Activated gamma-delta T cell treated with Interleukin-2 at 50 U/mL for 16 hours (primary cell): ENCODE results near the gene PRRC2C.
A peak's percentile ranks its signal among the peaks of the same experiment; 100 is the strongest.
"Not testable (repeated sequence)": the region's sequence is repeated elsewhere in the genome, so short reads cannot be mapped to it uniquely, and the experiment has no call there.

Source experiments
- DNase-seq: peaks from one replicate; pipeline ENCODE4 v3.0.0-alpha.2; 2020

Gene PRRC2C

DNA sequence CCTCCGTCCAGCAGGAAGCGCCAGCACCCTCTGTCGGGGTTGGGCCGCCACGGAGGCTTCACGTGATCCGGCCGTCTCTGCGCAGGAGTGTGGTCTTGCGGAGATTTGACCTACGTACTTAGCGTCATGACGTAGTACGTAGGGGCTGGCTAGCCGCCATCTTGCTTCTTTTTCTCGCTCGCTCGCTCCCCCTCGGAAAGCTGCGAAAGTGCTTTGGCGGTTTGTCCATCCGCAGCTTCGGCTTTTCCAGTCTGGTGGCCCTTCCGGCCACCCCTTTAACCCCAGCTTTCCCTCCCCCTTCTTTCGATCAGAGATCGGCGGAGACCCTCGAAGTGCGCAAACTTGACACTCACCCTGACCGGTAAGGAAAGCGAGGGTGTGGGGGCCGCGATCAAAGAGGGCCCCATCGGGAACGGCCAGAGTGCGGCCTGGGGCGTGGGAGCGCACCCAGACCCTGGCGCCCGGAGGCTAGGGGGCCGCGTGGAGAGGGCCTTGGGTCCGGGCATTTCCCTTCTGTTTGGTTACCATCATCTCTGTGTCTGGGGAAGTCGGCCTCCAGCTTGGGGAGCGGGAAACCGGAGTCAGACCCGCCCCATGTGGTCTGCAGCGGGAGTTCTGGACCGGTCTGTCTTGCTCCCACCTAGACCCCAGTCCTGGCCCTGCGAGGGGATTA is at the start of gene PRRC2C:
Gene PRRC2C, plus strand, starts transcription at position 156 of the 673 bp plus-strand sequence. CDS start 26,559 bp downstream, outside the sequence.
- peak; percentile 93 for DNase-seq

DNA sequence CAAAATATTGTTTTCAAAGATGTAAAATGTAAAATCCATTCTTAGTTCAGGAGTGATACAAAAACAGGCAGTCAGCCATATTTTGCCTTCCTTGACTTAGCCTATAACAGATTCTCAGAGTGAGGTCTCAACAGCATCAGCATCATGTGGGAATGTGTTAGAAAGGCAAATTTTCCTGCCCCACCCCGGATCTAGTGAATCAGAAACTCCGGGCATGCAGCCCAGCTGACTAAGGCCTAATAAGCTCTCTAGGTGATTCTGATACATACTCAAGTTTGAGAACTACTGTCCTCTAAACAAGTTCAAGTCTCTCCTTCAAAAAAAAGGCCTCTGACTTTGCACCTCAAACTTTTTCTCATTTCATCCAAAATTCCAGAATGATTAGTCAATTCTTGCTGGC is 46.9 kb upstream of the PRRC2C start:
- no peak for DNase-seq

DNA sequence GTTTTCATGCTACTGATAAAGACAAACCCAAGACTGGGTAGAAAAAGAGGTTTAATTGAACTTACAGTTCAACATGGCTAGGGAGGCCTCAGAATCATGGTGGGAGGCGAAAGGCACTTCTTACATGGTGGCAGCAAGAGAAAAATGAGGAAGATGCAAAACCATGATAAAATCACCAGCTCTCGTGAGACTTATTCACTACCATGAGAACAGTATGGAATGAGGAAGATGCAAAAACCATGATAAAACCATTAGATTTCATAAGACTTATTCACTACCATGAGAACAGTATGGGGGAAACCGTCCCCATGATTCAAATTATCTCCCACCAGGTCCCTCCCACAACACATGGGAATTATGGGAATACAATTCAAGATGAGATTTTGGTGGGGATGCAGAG is 45.1 kb upstream of the PRRC2C start:
- DNase-seq, result not testable (repeated sequence)

DNA sequence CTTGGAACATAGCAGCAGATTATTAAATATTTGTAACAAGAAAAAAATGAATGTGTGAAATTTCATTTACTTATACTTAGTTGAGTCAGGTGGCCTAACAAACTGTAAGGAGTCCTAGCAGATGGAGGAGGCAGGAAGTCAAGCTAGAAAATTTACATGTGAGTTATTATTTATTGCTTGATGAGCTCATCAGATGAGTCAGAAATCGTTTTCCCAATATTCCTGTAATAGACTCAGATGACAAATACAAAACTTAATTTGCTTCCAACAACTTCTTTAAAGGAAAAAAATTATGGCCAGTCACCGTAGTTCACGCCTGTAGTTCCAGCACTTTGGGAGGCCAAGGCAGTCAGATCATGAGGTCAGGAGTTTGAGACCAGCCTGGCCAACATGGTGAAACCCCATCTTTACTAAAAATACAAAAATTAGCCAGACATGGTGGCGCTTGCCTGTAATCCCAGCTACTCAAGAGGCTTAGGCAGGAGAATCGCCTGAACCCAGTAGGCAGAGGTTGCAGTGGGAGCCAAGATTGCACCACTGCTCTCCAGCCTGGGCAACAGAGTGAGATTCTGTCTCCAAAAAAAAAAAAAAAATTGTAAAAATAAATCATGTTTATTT is 43.9 kb upstream of the PRRC2C start:
- DNase-seq, result not testable (repeated sequence)

DNA sequence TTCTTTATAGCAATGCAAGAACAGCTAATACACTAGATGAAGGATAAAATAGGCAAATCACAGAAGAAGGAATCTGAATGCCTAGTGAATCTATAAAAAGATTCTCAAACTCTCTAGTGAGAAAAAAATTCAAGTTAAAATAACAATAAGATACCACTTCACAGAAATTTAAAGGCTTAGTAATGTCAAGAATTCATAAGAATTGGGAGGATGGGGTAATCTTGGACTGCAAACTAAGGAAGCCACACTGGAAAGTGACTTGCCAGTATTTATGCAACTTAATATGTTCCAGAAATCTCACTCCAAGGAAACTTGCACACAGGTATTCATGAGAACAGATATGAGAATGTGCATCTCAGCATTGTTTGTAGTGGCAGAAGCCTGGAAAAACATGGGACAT is 38.9 kb upstream of the PRRC2C start:
- DNase-seq, result no peak

DNA sequence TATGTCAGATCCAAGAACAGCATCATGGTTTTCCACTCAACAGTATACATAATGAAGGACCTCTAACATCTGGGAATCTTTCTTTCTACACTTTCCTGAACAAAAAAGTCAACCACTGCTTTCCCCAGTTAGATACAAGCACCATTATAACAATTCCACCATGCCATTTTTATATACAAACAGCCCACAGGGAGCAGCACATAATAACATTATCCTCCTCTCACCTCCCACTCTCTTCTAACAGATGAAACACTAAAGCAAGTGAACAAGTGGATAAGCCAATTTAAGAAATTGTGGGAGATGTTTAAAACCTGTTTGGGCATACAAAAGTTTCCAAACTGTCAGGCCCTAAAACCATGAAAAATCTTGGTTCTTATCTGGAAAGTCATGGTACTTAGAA is 29.4 kb upstream of the PRRC2C start:
- DNase-seq, result no peak

DNA sequence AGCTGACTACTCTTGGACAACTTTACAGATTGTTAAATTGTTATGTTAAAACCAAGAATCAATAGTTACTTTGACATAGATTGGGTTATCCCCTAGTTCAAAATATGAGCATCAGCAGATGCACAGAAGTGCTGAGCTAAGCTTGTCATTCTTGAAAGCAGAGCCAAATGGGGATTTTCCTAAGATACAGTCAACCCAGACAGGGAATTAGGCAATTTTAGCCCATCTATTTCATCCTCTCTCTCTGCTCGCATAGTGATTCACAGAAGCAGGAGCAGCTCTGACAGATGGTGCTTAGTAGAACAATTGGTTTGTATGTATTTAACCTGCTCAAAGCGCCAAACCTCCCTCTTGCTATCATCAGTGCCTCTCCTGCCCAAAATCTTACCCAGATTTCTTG is 27.9 kb upstream of the PRRC2C start:
- DNase-seq, result no peak

DNA sequence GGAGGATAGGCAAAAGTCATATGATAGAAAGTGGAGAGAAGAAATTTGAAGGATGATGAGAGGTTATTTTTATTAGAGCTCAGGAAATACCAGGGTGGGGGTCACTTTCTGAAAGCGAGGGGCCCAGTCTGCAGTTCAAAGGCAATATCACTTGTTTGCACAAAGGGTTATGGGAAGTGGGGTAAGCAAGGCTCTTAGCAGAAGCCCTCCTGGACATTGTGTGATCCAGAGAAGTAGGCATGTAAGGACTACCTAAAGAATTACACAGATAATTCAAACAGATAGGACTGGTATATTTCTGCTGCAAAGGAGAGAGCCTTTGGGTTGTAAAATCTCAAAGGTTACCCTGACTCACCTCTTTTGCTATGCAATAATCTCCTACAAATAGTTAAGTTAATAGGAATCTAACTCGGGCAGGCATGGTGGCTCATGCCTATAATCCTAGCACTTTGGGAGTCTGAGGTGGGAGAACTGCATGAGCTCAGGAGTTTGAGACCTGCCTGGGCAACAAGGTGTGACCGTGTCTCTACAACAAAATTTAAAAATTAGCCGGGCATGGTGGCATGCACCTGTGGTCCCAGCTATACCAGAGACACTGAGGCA is 25.2 kb upstream of the PRRC2C start:
- no peak for DNase-seq

DNA sequence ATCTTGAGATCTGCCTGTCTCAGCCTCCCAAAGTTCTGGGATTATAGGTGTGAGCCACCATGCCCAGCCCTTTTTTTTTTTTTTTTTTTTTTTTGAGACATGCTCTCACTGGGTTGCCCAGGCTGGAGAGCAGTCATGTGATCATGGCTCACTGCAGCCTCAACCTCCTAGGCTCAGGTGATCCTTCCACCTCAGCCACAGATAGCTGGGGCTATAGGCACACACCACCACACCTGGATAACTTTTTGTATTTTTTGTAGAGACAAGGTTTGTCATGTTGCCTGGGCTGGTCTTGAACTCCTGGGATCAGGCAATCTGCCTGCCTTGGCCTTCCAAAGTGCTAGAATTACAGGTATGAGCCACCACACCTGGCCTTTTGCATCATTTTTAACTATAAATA is 17.7 kb upstream of the PRRC2C start:
- DNase-seq, result no peak

DNA sequence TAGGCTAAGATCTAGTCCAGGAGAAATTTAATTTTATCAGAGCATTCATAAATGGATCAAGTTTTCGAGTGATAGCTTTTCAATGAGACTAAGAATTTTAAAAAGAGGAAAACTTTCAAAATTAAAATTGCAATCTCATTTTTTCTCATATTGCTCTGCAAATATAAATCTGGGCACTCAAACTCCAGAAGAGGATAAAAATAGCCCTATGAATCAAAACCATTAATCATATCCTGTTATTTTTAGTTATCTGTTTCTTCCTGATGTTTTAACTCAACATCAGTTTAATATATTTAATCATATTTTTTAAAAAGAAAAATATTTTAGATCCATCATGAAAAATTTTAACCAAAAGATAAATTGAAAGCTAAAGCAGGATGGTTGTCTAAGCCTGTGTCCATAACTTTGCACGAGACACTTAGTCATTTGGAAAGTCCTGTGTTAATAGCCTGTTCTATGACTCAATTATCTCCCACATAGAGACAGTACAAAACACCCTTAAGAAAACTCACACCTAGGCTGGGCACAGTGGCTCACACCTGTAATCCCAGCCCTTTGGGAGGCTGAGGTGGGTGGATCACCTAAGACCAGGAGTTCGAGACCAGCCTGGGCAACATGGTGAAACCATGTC is 17.1 kb upstream of the PRRC2C start:
- no peak for DNase-seq

DNA sequence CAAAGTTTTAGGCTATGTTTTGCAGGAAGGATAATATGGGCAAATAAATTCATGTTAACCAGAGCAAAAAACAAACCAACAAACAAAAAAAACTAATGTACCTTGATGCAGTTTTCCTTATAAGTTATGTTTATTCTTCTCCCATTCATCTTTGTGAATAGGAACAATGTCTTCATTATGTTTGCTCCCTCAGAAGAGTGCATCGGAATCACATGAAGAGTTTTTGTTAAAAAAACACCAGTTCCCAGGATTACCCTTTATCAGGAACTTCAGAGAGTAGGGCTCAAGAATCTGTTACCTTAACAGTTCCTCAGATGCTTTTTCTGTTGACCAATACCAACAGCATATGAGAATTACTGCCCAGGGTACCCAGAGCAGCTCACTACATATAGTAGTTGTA is 14.6 kb upstream of the PRRC2C start:
- DNase-seq, result no peak

DNA sequence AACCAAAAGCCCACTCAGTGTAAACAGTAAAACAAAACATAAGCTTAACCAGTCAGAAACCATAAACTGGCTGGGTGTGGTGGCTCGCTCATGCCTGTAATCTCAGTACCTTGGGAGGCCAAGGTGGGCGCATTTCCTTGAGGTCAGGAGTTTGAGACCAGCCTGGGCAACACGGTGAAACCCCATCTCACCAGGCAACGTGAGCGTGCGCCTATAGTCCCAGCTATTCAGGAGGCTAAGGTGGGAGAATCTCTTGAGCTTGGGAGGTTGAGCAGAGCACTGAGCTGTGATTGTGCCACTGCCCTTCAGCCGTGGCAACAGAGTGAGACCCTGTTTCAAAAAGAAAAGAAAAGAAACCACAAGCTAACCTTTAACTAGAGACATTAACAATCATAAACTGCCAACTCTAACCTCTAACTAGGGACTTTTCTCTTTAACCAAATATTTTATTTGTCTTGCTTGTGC is 13.1 kb upstream of the PRRC2C start:
- DNase-seq, result no peak

DNA sequence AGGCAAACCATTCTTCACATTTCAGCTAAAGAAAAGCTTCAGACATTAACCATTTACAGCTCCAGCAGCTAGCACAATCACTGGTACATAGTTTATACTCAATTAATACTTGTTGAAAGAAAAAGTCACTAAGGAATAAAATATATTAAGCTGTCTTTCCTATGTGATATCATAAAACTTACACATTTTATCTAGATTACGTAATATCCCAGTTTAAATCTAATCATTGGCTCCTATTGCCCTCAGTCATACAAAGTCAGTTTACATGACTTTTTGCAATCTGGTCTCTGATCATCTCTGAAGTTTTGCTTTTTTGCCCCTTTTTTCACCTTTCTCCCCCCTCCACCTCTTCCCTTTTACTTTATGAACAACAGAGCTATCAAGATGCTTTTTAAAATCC is 8.5 kb upstream of the PRRC2C start:
- no peak for DNase-seq

DNA sequence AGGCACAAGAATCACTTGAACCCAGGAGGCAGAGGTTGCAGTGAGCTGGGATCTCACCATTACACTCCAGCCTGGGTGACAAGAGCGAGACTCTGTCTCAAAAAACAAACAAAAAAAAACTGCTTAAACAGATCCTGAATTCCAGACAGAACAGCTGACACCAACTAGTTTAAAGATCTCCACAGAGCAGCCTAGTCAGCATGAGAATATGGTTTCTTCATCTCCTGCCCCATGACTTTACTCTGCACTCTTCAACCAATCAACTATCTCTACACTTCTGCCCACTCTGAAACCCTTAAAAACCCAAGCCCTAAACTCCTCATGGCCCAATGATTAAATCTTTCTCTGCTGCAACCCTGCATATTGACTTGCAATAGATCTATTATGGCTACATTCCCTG is 7.5 kb upstream of the PRRC2C start:
- DNase-seq, result no peak

DNA sequence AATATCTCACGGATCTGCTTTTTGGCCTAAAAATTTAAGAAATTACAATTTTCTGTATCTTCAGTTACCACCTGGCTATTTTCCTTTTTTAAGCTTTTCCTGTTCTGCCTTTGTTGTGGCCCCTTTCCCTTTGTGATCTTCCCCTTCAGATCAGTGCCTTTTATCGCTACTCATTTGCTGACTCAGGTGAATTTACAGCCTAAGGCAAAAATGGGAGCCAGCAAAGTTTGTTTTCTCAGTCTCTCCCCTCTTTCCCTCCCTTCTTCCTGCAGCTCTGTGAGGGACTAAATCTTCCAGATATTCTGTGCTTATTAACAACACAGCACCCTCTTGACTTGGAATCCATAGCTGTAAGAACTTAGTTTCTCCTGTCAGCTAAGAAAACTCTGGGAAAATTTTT is 5.3 kb upstream of the PRRC2C start:
- no peak for DNase-seq

DNA sequence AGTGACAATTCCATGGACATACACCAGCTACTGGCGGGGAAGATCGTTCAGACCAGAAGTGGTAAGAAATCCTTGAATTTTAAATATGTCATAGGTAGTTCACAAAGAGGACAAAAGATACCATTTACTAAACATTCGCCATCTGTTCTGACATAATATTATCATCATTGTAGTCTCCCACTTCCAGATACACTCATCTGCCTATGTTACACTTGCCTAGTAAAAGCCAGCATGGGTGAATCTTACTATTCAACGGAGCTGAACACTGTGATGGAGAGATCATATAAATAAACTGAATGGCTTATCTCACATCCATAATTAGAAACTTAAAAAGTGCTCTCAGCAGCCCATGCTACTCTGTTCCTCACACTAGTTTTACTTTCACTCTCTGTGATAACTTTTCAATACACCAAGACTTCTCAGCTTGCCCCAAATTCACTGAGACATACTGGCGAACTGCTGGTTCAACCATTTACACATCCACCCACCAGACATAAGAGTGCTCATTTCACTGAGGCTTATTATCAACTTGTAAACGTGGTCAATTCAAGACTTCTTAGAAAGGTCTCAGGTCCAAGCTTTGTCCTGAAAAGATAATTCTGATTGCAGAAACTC is 463 bp upstream of the PRRC2C start:
- no peak for DNase-seq

DNA sequence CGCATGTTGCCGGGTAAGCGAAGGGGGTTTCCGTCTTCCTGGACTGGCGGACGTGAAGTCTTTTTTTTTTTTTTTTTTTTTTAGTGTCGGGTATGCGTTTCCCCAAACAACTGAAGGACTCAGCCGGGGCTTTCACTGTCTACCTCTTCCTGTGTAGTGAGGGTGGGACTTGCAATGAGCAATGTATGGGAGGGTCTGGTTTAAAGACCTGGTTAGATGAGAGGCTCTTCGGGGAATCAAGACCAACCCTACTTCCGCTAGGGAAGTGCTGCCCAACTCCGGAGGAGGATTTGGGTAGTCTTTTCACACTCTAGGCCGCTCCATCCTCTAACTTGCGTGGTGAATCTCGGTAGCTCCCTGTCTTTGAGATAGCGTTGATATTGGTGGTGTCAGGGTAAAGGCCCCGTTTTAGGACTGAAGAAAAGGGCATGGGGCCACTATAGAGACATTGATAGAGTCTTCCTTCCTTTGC is 754 bp downstream of the PRRC2C start:
- peak; percentile 68 for DNase-seq

DNA sequence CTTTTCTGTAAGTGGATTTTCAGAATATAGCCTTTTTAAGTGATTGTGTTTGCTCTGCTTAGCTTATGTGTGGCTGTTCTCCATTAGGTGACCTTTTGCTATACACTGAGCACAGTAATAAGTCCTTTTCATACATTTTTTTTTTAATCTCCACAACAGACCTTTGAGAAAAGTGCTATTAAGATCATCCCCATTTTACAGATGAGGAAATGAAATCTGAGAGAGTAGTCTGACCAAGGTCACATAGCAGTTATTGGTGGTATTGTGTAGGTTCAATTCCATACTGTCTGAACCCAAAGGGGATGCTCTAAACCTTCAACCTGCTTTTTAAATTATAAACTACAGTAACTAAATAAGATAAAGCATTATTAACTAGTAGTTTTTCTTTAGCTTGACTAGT is 1.7 kb downstream of the PRRC2C start:
- DNase-seq, result no peak

DNA sequence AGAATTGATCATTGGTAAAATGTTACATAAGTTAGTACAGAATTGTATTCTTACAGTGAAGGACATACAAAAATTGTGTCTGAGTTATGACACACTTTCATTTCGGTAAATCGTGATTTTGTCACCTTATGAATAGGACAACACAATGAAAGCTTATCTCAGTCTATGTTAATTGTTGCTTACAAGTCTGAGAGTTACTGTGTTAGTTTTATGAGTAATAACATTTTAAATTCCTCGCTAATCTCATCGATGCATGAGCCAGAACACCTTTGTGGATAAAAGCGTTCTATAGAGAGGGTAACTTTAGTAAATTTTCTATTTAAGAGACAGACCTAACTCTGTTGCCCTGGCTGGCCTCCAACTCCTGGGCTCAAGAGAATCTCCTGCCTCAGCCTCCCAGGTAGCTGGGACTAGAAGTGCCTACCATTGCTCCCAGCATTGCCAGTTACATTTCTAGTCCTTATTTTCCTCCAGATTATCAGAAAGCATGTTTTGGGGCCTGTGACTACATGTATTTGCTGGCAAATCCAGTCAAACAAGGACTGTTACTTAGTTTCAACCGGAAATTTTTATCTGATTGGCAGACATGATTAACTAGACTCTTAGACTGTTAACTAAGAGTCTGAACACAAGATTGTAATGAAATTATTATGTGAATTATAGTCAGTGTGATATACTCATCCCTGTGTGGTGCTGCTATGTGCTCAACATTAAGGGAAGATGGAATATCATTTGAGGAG is 3.0 kb downstream of the PRRC2C start:
- DNase-seq, result no peak

DNA sequence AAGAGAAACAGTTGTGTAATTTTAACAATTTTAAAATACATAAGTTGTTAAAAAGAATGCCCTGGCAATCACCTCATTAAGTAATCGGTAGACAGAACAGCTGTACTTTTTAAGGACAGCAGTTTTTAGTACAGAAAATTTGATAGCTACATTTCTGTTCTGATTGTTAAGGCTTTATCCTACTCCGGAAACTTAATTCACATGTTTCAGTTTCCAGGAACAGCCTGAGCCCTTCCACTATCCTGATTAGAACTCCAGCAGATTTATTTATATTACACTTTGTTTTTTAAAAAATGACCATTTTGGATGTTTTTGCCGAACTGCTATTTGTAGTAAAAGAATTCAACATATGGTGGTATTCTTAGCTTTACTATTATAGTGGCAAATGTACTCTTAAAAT is 8.7 kb downstream of the PRRC2C start:
- DNase-seq, result no peak

DNA sequence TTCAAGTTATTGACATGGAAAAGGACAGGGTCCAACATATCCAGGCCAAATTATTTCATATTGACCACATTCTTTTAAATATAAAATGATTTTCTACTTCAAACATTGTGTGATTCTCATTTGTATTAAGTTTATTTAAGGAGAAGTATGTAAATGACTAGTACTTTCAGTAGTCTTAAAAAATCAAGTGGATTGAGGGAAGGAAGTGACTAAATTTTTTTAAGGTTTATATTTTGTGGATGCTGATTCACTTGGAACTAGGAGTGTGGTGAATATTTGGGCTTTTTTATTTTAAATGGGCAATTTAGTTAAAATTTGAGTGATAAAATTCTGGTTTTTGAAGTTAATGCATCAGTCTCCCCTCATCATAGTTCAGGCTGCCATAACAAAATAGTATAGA is 10.1 kb downstream of the PRRC2C start:
- no peak for DNase-seq

DNA sequence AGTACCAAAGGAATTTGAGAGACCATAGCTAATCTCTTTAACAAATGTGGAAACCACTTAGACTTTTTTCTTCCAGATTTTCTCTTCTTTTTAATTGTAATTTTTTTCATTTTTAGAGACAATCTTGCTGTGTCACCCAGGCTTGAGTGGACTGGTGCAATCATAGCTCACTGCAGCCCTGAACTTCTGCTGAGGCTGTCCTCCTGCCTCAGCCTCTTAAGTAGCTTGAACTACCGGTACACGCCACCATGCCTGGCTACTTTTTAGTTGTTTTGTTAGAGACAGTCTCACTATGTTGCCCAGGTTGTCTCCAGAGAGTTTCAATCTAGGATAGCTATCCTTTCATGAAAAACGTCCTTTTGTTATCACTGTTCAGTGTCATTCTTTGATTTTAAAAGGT is 15.0 kb downstream of the PRRC2C start:
- no peak for DNase-seq

DNA sequence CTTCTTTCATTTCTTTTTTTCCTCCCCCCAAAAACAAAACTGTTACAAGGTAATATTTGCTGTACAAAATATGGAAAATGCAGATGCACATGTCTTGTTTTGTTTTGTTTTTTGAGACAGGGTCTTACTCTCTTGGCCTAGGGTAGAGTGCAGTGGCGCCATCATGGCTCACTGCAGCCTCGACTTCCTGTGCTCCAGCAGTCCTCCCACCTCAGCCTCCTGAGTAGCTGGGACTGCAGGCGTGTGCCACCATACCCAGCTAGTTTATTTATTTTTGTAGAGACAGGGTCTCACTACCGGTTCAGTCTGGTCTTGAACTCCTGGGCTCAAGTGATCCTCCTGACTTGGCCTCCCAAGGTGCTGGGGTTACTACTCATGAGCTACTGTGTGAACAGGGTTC is 15.5 kb downstream of the PRRC2C start:
- DNase-seq, result no peak
